Common myeloid progenitor, CD34-positive (primary cell): ENCODE data around the gene ERN1. TPM values are rescaled to one million over a fixed set of nuclear protein-coding genes. Genes with fewer than 3 reads are reported as not detected.
"Not testable (repeated sequence)": the region's sequence is repeated elsewhere in the genome, so short reads cannot be mapped to it uniquely, and the experiment has no call there.

Experiments used
- CTCF ChIA-PET: fragments of 350-600 bp; sonication (Branson Sonifier 250); formaldehyde crosslinking; loops from one replicate; lab custom pipeline; 2021; ENCODE audit warnings: antibody characterized with exemption; lab: Charles Lee
- POLR2A ChIA-PET: fragments of 350-600 bp; sonication (Branson Sonifier 250); formaldehyde crosslinking; loops from one replicate; lab custom pipeline; 2021; ENCODE audit warnings: antibody characterized with exemption; lab: Charles Lee
- DNase-seq, 3 donors: peaks; one replicate each; pipeline versions ENCODE4 v3.0.0 to v3.0.0-alpha.2; 2013
- H3K27ac ChIP-seq, 2 experiments: 1 replicate in 1 of 2; 2 replicates in 1 of 2; pipeline ENCODE4 v1.7.0; 2013; ENCODE audit warnings: inconsistent platforms in 2 of 2, low read length in 2 of 2, mild to moderate bottlenecking in 2 of 2, low read depth in 1 of 2, moderate library complexity in 1 of 2; ENCODE audit not compliant: severe bottlenecking in 2 of 2, insufficient read depth in 1 of 2, poor library complexity in 1 of 2
- H3K27me3 ChIP-seq, 5 experiments: replicated peaks in 2 of 5; 1 replicate in 3 of 5; 2 replicates in 2 of 5; pipeline versions ENCODE4 v1.6.1 to v1.7.0; 2013; ENCODE audit warnings: low read length in 4 of 5, mild to moderate bottlenecking in 2 of 5, moderate library complexity in 2 of 5, inconsistent platforms in 1 of 5; ENCODE audit not compliant: insufficient read depth in 5 of 5, control insufficient read depth in 4 of 5
- H3K36me3 ChIP-seq, 4 experiments: 1 replicate in 2 of 4; 2 replicates in 2 of 4; pipeline versions ENCODE4 v1.6.1 to v1.7.0; 2013; ENCODE audit warnings: low read length in 3 of 4, control low read depth in 1 of 4, mild to moderate bottlenecking in 1 of 4; ENCODE audit not compliant: control insufficient read depth in 4 of 4, insufficient read depth in 4 of 4
- H3K4me1 ChIP-seq, 4 experiments: 1 replicate in 3 of 4; 2 replicates in 1 of 4; pipeline versions ENCODE4 v1.6.1 to v1.7.1; 2013; ENCODE audit warnings: low read length in 3 of 4, mild to moderate bottlenecking in 3 of 4, control low read depth in 1 of 4, inconsistent platforms in 1 of 4, moderate library complexity in 1 of 4; ENCODE audit not compliant: control insufficient read depth in 4 of 4, insufficient read depth in 4 of 4; ENCODE audit errors: control extremely low read depth in 1 of 4
- H3K4me3 ChIP-seq, 7 experiments: 1 replicate in 4 of 7; 2 replicates in 3 of 7; pipeline versions ENCODE4 v1.5.1 to v1.7.0; 2013; ENCODE audit warnings: mild to moderate bottlenecking in 7 of 7, low read length in 6 of 7, moderate library complexity in 6 of 7, inconsistent platforms in 2 of 7, low read depth in 2 of 7, control low read depth in 1 of 7; ENCODE audit not compliant: insufficient read depth in 4 of 7, control insufficient read depth in 1 of 7; ENCODE audit errors: extremely low read depth in 1 of 7
- H3K9me3 ChIP-seq, 5 experiments: 1 replicate in 4 of 5; 2 replicates in 1 of 5; pipeline versions ENCODE4 v1.6.1 to v1.7.1; 2013; ENCODE audit warnings: low read length in 4 of 5, mild to moderate bottlenecking in 2 of 5, inconsistent platforms in 1 of 5, low read depth in 1 of 5, moderate library complexity in 1 of 5; ENCODE audit not compliant: control insufficient read depth in 4 of 5, insufficient read depth in 2 of 5; ENCODE audit errors: control extremely low read depth in 1 of 5
- WGBS: methylation state at CpG from one replicate; pipeline ENCODE4 v1.1.5; 2013; ENCODE audit not compliant: insufficient coverage; 5-methylcytosine and 5-hydroxymethylcytosine counted together
- polyA plus RNA-seq: library from polyadenylated mRNA; unstranded; fragments of 120-200 nt; gene quantifications from one replicate; pipeline ENCODE4 v1.2.1, GENCODE V29; 2013

ERN1 gene
- 14.7 TPM for polyA plus RNA-seq

DNA sequence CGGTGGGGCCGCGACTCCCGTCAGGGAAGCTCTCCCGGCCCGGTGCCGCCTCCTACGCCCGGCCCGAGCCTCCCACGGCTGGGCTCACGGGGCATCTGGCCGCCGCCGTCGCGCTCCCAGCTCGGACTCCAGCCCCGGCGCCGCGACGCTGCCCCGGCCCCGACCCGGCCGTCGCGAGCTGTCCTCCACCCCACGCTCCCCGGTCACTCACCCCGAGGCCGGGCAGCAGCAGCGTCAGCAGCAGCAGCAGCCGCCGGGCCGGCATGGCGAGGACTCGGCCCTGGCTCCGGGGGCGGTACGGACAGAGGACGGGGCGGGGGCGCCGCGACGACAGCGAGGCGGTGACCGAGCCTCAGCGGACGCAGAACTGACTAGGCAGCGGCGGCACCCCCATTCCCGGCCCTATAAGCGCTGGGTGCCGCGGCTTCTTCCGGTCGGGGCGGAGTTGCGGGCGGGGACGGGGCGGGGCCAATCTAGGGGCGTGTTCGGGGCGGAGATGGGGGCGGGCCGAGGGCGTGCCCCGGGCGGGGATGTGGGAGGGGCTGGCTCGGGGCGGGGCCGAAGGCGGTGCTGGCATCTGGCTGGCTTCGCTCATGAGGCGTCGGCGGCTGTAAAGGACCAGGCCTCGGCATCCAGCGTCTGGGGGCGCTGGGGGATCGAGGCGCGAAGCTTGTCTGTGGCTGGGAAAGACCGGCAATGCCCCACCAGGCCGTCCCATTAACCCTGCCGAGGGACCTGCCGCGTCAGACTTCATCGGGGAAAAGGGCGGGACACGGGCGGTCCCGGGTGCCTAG, at the start of gene ERN1:
Gene ERN1, minus strand, starts transcription at position 380 of the 794 bp plus-strand sequence. Its CDS starts 115 bp downstream, at position 265.
- H3K4me3 ChIP-seq = peak within 1 kb of the TSS; percentile 65 to 89 (median 85)
- CTCF ChIA-PET = interaction anchor here (0.9 to 7.9 kb wide), 11 partner anchors 8 to 219 kb away, joined by 3 to 212 read pairs (median 6); partner anchors contain the start of genes CSHL1 and GH1
- no peaks in the 10 kb centered on the region for H3K36me3 ChIP-seq
- H3K27ac ChIP-seq = peak within 1 kb of the TSS; percentile 33 to 75
- H3K4me1 ChIP-seq = peaks cover 0 to 22% (median 18%) of the 10 kb centered on the region in 4 experiments
- WGBS = under 1% methylated on average over 98 of the region's 98 CpGs
- no peaks in the 10 kb centered on the region for H3K27me3 ChIP-seq
- H3K9me3 ChIP-seq = no peaks in the 10 kb centered on the region
- POLR2A ChIA-PET = interaction anchor here (0.7 to 2.4 kb wide), 11 partner anchors 9 to 110 kb away, joined by 3 to 15 read pairs (median 5); partner anchors contain the start of gene ICAM2
- peak; percentile 86 to 94 (median 93) for DNase-seq

DNA sequence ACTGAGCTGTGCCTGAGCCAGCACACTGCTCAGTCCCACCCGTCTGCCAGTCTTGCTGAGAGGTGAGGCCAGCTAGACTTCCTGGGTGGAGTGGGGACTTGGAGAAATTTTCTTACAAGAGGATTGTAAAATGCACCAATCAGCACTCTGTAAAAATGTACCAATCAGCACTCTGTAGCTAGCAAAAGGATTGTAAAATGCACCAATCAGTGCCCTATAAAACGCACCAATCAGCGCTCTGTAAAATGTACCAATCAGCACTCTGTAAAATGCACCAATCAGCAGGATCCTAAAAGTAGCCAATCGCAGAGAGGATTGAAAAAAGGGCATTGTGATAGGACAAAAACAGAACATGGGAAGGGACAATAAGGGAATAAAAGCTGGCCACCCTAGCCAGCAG, 49.1 kb upstream of the ERN1 start:
- WGBS = 84% methylated on average over 4 of the region's 4 CpGs
- Histone ChIP-seq H3K4me1 (peaks cover 11 to 31% (median 20%) of the 10 kb centered on the region in 4 experiments), H3K36me3 (peaks cover 2 to 33% (median 15%) of the 10 kb centered on the region in 4 experiments)
- H3K4me3 ChIP-seq, POLR2A ChIA-PET, H3K9me3 ChIP-seq, H3K27ac ChIP-seq, H3K27me3 ChIP-seq, DNase-seq: not testable (repeated sequence)
- CTCF ChIA-PET = interaction anchor here (1.8 kb wide), 1 partner anchor 30 kb away, joined by 6 read pairs; no protein-coding TSS in a partner anchor

DNA sequence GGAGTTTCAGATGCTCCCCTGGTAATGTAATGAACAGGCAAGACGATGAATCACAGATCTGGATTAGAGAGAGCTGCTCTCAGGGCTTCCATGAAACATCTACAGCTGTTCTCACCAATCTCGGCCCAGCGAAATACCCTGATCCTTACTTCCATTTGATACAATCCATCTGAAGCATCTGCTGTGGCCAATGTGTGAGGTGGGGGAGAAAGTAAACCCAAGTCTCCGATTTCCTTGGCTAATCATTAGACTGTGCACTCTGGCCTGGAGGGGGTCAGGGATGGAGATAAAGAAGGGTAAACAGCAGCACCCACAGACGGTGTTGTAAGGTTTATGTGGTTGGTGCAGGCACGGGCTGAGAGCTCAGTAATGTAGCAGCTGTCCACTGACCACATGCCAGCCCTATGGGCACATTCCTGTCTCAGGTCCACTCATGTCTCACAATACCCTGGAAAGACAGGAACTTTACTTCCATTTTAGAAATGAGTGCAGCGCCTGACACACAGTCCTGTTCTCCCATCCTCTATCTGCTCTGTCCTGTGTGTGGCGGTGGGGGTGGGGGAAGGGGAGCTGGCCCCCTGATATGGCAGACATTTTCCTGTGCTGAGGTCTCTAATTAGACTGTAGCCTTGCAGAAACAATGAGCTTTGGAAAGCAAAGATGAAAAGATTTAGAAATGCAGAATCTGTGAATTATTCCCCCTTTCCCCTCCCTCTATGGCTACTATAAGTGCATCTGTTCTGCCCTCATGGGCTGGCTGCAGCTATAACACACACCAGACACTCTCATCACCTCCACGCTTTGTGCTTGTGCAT, 48.3 kb upstream of the ERN1 start:
- no peaks in the 10 kb centered on the region for H3K9me3 ChIP-seq
- no peak overlapping the region for H3K4me3 ChIP-seq
- H3K4me1 ChIP-seq = peaks cover 11 to 36% (median 21%) of the 10 kb centered on the region in 4 experiments
- H3K27ac ChIP-seq = no peak overlapping the region
- CTCF ChIA-PET = interaction anchor here (0.7 to 1.8 kb wide), 2 partner anchors 29 to 44 kb away, joined by 3 to 6 read pairs; no protein-coding TSS in a partner anchor
- DNase-seq = no peak
- peaks cover 2 to 35% (median 15%) of the 10 kb centered on the region in 4 experiments for H3K36me3 ChIP-seq
- POLR2A ChIA-PET = no interaction called here
- no peaks in the 10 kb centered on the region for H3K27me3 ChIP-seq
- WGBS = 78% methylated on average over 4 of the region's 9 CpGs

GRCh38 chr17:64177311-64178010, 47.5 kb upstream of the ERN1 start:
- 90% methylated on average over 5 of the region's 7 CpGs for WGBS
- ChIA-PET POLR2A (no interaction called here), CTCF (interaction anchor here (0.7 to 0.9 kb wide), 2 partner anchors 44 to 141 kb away, joined by 3 read pairs; no protein-coding TSS in a partner anchor)
- Histone ChIP-seq H3K4me1 (peaks cover 11 to 38% (median 24%) of the 10 kb centered on the region in 4 experiments), H3K27me3 (no peaks in the 10 kb centered on the region), H3K9me3 (no peaks in the 10 kb centered on the region), H3K4me3 (no peak overlapping the region), H3K27ac (no peak overlapping the region), H3K36me3 (peaks cover 2 to 35% (median 15%) of the 10 kb centered on the region in 4 experiments)
- DNase-seq = no peak

DNA sequence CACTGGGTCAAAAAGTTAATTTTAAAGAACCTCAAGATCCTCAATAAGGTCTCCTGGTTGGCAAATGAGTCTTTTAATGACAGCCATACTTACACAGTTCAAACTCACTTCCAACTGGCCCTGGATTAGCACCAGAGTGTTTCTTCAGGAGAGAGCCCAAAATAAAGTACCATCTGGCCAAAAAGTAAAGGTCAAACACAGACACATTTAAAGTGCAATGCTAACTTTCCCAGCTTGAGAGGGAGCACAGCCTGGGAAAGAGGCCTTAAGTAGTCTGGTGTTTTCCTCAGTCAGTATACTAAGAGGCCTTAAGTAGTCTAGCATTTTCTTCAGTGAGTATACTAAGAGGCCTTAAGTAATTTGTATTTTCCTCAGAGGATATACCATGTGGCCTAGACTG, 46.6 kb upstream of the ERN1 start:
- Histone ChIP-seq H3K4me1 (peaks cover 11 to 40% (median 27%) of the 10 kb centered on the region in 4 experiments), H3K4me3 (no peak overlapping the region), H3K27me3 (no peaks in the 10 kb centered on the region), H3K9me3 (no peaks in the 10 kb centered on the region), H3K36me3 (peaks cover 2 to 38% (median 18%) of the 10 kb centered on the region in 4 experiments), H3K27ac (no peak overlapping the region)
- ChIA-PET CTCF (interaction anchor here (1.4 kb wide), 2 partner anchors 16 to 19 kb away, joined by 3 to 4 read pairs; no protein-coding TSS in a partner anchor), POLR2A (no interaction called here)
- no peak for DNase-seq

DNA sequence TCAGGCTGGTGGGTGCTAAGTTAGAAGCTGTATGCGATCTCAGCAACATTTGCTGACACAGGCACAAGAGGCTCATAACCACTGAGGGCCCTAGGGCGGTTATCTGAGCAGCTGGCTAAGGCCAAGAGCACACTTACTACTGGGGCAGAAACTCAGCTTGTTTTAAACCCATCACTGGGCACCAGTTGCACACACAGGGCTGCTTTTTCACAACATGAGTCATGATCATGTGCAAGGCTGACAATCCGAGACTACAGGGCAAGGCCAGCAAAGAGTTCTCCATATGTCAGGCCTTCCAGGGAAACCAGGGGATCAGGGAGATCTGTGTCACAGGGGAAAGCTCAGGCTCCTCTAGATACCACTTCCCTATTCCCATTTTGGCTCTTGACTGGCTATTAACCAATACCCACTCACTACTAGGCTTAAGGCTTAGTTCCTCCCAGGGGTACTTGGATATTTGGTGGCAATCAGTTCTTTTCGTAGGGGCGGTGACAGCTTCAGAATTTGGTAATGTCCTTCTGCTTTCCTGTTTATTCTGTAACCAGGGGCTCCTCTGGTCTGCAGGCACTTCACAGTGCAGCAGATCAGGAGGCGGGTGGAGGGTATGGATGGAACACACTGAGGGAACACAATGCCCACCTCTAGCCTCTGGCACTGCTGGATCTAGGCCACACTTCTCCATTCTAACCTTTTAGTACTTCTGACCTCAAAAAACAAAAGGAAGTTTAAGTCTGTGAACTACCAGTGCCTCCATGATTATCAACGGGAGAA, 44.9 kb upstream of the ERN1 start:
- peaks cover 4 to 52% (median 27%) of the 10 kb centered on the region in 4 experiments for H3K36me3 ChIP-seq
- H3K27ac ChIP-seq = peak overlapping the region in 1 of 2 experiments; percentile 41
- DNase-seq = peak; percentile 16 to 70 (median 62)
- no peaks in the 10 kb centered on the region for H3K27me3 ChIP-seq
- POLR2A ChIA-PET = interaction anchor here (0.6 to 0.8 kb wide), 3 partner anchors 9 to 246 kb away, joined by 3 read pairs; no protein-coding TSS in a partner anchor
- WGBS = 83% methylated on average over 4 of the region's 7 CpGs
- no peaks in the 10 kb centered on the region for H3K9me3 ChIP-seq
- H3K4me3 ChIP-seq = no peak overlapping the region
- H3K4me1 ChIP-seq = peaks cover 5 to 34% (median 24%) of the 10 kb centered on the region in 4 experiments
- CTCF ChIA-PET = interaction anchor here (1.4 to 1.5 kb wide), 3 partner anchors 18 to 108 kb away, joined by 3 to 4 read pairs (median 3); no protein-coding TSS in a partner anchor
